COLO829 (cell line): ENCODE measurements around the gene ITGB6.

Source experiments
- DNase-seq: peaks from one replicate; pipeline ENCODE4 v3.0.0; 2012; ENCODE audit warnings: low spot score

Gene ITGB6

GRCh38 chr2:160199683-160200389 lies at the start of gene ITGB6:
Gene ITGB6, minus strand, starts transcription at chr2:160200272. Its CDS starts 209 bp downstream, at chr2:160200063.
- no peak for DNase-seq

- no peak for DNase-seq
Observed at GRCh38 chr2:160247296-160248035, 47.4 kb upstream of the ITGB6 start.

- no peak for DNase-seq
Observed at GRCh38 chr2:160246356-160246755, 46.3 kb upstream of the ITGB6 start.

GRCh38 chr2:160245614-160246155 lies 45.6 kb upstream of the ITGB6 start:
- DNase-seq = no peak

DNA sequence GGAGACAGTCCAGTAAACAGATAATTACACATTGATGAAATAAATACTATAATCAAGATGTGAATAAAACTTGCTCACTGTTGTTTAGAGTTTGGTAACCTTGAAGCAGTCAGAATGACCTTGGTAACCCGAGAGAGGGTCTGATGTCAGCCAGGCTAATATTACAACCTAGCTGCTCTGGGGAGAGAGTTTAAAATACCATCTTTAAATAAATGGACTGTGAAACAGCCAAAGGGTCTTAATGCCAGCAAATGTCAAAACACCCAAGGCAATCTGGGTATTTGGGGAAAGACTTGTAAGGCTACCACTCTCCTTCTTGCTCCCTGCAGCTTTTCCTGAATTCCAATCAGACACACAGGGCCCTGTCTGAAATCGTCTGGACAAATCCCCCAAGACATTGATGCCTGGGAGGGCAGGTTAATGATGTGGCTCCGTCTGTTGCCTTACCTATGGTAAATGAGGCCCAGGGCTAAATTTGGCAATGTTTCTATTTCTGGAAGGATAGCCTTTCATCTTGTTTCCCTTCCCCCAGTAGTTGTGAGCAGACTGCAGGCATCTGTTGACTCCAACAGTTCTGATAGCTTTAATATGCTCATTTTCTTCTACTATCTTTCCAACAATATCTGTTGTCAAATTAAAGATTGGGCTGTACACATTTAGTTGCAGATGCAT lies 43.0 kb upstream of the ITGB6 start:
- DNase-seq = no peak

GRCh38 chr2:160241251-160242137 lies 41.4 kb upstream of the ITGB6 start:
- DNase-seq = peak; percentile 91

GRCh38 chr2:160239436-160239835 lies 39.4 kb upstream of the ITGB6 start:
- DNase-seq = no peak

- DNase-seq = no peak
Observed at GRCh38 chr2:160238392-160238791, 38.3 kb upstream of the ITGB6 start.

- DNase-seq = no peak
Observed at GRCh38 chr2:160232905-160233475, 32.9 kb upstream of the ITGB6 start.

- no peak for DNase-seq
Observed at GRCh38 chr2:160229591-160229990, 29.5 kb upstream of the ITGB6 start.

DNA sequence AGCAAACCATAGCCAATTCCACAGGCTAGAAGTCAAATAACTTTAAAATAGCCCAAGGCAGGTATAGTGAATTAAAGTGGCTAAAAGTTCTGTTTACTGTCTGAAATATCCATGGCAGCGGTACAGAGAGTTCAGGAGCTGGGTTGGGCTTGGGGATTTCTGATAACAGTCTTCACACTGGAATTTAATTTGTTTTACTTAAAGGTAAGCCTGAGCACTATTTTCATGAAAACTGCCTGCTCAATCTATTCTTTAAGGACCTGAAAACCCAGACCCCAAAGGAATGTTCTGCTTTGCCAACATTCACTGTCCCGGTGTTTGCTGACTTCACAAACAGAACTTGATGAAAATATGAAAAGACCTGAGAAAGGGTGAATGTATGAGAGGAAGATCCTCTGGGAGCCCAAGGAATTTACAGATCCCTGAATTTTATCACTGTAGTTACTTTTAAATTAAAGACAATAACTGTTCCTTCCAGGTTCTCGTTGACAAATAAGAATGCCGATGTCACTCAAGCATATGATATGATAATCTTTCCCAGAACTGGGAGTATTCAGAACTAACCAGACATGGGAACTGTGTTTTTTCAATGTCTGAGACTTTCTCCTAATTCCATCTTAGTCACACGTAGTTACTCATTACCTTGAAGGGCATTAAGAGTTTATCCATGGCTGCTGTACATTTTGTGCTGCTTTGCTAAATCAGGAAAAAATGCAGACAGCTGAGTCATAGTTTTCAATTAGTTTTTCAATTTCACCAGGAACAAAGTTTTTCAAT lies 28.3 kb upstream of the ITGB6 start:
- DNase-seq = peak; percentile 47

- peak; percentile 42 for DNase-seq
Observed at GRCh38 chr2:160227293-160227915, 27.3 kb upstream of the ITGB6 start.

GRCh38 chr2:160226367-160226766 lies 26.3 kb upstream of the ITGB6 start:
- no peak for DNase-seq

- peak; percentile 82 for DNase-seq
Observed at GRCh38 chr2:160225722-160226121, 25.6 kb upstream of the ITGB6 start.

DNA sequence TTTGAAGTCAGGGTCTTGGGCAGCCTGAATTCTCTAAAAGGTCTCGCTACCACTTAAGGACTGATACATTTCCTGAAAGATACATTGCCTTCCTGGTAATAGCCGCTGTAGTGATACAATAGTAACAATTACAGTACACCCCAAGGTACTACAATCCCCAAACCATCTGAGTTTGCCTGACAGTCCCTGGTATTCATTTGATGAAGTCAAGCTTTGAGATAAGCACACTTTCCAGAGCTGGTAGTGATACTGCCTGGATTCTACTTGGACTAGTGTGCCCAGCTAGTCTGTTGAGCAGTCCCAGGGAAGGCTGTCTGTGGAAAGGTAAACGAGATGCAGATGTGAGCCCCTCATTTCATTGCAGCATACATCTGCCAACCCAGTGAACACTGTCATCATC lies 24.4 kb upstream of the ITGB6 start:
- DNase-seq = no peak

DNA sequence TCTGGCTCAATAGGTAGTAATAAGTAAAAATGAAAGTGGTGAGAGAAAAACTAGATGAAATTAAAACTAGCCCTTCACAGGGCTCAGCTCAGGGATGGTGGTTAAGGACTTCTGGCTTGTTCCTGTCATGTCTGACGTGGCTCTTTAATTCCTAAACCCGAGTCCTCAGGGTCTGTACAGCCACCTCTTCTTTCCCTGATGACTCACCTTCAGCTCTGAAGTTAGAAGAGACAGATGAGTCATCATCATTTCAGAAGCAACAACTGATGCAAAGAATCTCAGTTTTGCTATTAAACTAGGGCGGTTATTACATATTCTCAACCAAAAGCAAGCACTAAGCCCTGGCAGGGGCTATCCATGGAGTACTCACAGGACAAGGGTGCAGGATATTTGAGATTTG lies 24.0 kb upstream of the ITGB6 start:
- peak; percentile 92 for DNase-seq

GRCh38 chr2:160223560-160223959 lies 23.5 kb upstream of the ITGB6 start:
- DNase-seq = no peak

DNA sequence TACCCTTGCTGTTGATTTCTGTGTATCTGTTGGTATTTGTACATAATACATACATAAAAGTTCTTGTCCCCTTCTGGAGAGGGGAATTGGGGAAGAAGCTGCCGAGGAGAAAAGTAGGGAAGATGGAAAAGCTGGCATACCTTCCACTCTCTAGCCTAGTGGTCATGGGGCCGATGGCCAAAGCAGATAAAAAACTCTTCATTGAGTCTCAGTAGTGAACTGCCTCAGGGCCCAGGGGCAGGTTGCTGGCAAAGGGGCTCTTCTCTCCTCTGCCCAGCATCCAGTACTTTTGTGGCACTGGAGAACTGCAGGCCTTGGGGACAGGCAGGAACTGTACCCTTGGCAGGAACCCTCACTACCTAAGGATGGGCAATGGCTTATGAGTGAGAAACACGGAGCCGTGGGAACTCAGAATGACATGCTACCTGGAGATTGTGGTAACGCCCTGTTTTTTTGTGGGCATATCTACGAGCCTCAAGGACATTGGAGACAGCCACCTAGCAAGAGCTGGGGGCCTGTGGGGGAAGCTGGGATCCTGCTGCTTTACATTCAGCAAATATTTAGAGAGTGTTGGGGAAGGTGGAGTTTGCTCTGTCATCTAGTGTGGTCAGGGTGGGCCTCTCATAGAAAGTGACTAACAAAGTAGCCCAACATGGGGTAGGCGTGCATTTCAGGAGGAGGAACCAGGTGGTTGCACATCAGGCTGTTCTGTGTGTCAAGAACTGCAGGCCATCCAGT lies 22.6 kb upstream of the ITGB6 start:
- no peak for DNase-seq
